Measurements from ENCODE around the gene MECP2.

MECP2 gene

GRCh38 chrX:154061801-154062200, 35.7 kb downstream of the MECP2 start:
- no peak for DNase-seq (ENCODE audit: low read depth)

- DNase-seq (ENCODE audit: low read depth) = no peak
Measured at GRCh38 chrX:154059729-154060245, 37.7 kb downstream of the MECP2 start.

- no peak for DNase-seq (ENCODE audit: low read depth)
Measured at GRCh38 chrX:154059231-154059630, 38.3 kb downstream of the MECP2 start.

GRCh38 chrX:154058214-154058997, 39.1 kb downstream of the MECP2 start:
- DNase-seq (ENCODE audit: low read depth) = no peak

- DNase-seq (ENCODE audit: low read depth) = no peak
Measured at GRCh38 chrX:154057791-154058190, 39.7 kb downstream of the MECP2 start.

- peak; percentile 51 for DNase-seq (ENCODE audit: low read depth)
Measured at GRCh38 chrX:154056770-154057241, 40.7 kb downstream of the MECP2 start.

GRCh38 chrX:154051201-154051810, 46.2 kb downstream of the MECP2 start:
- peak; percentile 70 for DNase-seq (ENCODE audit: low read depth)

- no peak for DNase-seq (ENCODE audit: low read depth)
Measured at GRCh38 chrX:154050113-154050495, 47.4 kb downstream of the MECP2 start.

- no peak for DNase-seq (ENCODE audit: low read depth)
Measured at GRCh38 chrX:154049209-154050112, 48.1 kb downstream of the MECP2 start.

GRCh38 chrX:154048398-154048797, 49.1 kb downstream of the MECP2 start:
- no peak for DNase-seq (ENCODE audit: low read depth)

GRCh38 chrX:154046940-154047610, 50.4 kb downstream of the MECP2 start:
- peak; percentile 50 for DNase-seq (ENCODE audit: low read depth)

GRCh38 chrX:154046031-154046781, 51.3 kb downstream of the MECP2 start:
- peak; percentile 77 for DNase-seq (ENCODE audit: low read depth)

GRCh38 chrX:154044091-154044490, 53.4 kb downstream of the MECP2 start:
- no peak for DNase-seq (ENCODE audit: low read depth)

- peak; percentile 83 for DNase-seq (ENCODE audit: low read depth)
Measured at GRCh38 chrX:154043003-154043763, 54.3 kb downstream of the MECP2 start.

- no peak for DNase-seq (ENCODE audit: low read depth)
Measured at GRCh38 chrX:154040863-154041262, 56.7 kb downstream of the MECP2 start.

- DNase-seq (ENCODE audit: low read depth) = peak; percentile 96
Measured at GRCh38 chrX:154040307-154040756, 57.2 kb downstream of the MECP2 start.

- no peak for DNase-seq (ENCODE audit: low read depth)
Measured at GRCh38 chrX:154039577-154039976, 57.9 kb downstream of the MECP2 start.

GRCh38 chrX:154038656-154039055, 58.9 kb downstream of the MECP2 start:
- no peak for DNase-seq (ENCODE audit: low read depth)

GRCh38 chrX:154037754-154038153, 59.8 kb downstream of the MECP2 start:
- no peak for DNase-seq (ENCODE audit: low read depth)

- DNase-seq (ENCODE audit: low read depth) = no peak
Measured at GRCh38 chrX:154036513-154036912, 61.0 kb downstream of the MECP2 start.
